Measurements from ENCODE around the gene CASZ1.
A peak's percentile ranks its signal among the peaks of the same experiment; 100 is the strongest.

Gene CASZ1

GRCh38 chr1:10687251-10687651, 109.2 kb downstream of the CASZ1 start:
- DNase-seq (ENCODE audit: low spot score): no peak

DNA sequence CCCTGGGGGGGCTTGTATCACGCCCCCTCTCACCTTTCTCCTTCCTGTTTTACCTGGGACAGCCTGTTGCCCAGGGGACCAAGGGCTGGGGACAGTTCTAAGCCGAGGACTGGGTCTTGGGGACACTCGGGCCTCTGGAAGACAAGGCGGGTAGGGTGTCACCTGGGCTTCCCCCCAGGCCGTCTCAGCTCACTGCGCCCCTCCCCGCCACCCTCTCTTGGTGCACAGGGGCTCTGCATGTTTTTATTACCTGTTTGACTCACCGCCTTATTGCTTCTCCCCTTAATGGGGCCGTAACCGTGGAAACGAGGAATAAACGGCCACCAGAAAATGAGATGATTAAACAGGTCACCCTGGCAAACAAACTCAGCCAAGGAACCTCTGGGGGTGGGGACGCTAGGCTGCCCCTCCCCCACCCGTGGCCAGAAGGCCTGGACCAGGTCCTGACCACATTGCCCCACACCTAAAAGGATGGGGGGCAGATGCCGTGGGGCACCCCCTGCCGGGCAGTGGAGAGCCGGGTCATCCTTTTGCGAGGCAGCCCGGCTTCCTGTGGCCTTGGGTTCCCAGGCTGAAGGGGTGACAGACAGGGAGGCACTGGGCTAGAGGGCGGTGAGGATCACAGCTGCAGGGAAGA, 109.9 kb downstream of the CASZ1 start:
- no peak for DNase-seq (ENCODE audit: low spot score)

GRCh38 chr1:10685808-10686403, 110.5 kb downstream of the CASZ1 start:
- no peak for DNase-seq (ENCODE audit: low spot score)

DNA sequence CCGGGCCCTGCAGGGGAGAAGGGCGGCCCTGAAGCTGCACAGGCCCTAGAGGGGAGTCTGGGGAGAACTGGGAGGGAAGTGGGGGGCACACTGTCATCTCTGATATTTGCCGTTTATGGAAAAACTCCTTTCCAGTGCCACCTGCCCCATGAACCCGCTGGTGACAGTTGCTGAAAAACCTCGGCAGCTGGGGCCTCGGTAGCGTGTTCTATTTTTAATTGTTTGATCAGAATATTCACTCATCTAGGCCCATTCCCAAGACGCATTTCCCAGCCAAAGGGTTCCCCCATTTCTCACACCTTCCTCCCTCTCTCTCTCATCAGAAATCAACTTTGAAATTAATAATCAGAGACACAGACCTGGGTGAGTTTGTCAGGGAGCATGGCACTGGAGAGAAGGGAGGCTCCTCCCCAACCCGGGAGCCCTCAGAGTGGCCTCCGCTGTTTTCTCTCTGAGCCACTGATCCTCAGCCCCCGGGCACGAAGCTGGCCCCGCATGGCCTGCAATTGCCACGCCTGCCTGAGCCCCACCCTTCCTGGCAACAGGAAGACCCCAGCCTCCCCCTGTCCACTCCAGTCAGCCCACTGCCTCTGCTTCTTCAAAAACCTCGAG, 111.1 kb downstream of the CASZ1 start:
- no peak for DNase-seq (ENCODE audit: low spot score)

DNA sequence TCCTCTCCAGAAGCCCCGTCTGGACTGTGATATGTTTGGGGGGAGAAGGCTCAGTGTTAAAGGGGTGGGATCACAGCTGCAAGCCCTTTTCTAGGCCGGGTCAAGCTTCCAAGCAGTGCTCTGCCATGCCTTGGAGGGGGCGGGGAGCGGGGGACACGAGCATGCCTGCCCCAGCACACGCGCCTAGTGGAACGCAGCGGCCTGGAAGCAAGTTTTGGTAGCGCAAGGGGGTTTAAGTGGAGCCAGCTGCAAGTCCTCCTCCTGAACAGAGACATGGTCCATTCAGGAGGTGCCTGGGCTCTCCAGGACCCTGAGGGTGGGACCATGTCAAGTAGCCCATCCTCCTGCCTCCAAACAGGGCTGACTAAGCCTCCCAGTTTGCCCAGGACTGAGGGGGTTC, 112.2 kb downstream of the CASZ1 start:
- DNase-seq (ENCODE audit: low spot score): no peak

- DNase-seq (ENCODE audit: low spot score): no peak
These were observed 113.8 kb downstream of the CASZ1 start for GRCh38 chr1:10682449-10683309.

DNA sequence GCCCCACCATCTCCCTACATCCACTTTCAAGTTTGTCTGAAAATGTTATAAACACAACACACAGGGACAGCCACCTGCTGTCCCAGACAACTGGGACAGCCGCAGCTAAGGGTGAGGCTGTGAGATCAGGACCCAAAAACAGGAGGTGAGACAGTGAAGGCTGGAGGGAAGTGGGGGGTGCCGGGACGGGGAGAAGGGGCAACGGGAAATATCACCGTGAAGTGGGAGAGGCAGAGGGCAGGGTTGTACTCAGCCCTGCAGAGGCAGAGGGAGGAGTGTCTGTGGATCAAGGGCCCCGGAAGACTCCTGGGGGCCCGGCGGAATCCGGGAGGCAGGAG, 114.4 kb downstream of the CASZ1 start:
- DNase-seq (ENCODE audit: low spot score): no peak

DNA sequence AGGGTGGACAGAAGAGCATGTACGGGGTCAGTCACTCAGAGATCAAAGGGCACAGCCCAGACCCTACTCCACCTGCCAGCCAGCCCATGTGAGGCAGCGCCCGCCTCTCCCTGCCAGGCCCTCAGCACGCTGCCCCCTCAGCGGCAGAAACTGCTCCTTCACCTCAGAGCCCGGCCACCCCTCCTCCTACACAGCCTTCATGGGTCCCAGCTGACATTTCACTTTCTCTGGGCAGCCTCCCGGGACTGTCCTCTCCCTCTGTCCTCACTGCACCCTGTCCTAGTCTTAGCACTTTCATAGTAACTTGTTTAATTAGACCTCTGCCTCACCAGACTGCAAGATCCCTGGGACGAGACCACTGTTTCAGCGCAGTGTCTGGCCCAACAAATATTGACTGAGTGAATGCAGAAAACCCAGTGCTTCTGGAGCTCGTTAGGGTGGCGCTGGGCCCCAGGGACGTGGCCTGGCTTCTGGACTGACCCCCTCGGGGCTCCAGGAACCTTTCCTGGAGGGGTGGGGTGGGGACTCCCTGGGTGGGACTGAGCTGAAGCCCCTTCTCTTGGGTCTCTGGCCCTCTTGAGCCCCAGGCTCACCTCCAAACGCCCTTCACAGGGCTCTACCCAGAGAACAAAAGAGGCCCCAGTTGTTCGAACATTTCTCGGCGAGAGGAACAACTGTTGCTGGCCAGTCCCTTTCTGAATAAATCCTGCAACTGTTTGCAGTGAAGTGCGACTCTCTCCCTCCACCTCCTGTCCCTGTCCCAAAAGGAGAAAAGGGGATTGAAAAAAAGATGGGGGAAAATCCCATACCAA, 114.9 kb downstream of the CASZ1 start:
- DNase-seq (ENCODE audit: low spot score): no peak

- no peak for DNase-seq (ENCODE audit: low spot score)
These were observed 116.0 kb downstream of the CASZ1 start for GRCh38 chr1:10680487-10680886.

- DNase-seq (ENCODE audit: low spot score): peak; percentile 47
These were observed 116.8 kb downstream of the CASZ1 start for GRCh38 chr1:10679496-10680220.

- no peak for DNase-seq (ENCODE audit: low spot score)
These were observed 117.6 kb downstream of the CASZ1 start for GRCh38 chr1:10678852-10679251.

- DNase-seq (ENCODE audit: low spot score): no peak
These were observed 118.0 kb downstream of the CASZ1 start for GRCh38 chr1:10678402-10678801.

DNA sequence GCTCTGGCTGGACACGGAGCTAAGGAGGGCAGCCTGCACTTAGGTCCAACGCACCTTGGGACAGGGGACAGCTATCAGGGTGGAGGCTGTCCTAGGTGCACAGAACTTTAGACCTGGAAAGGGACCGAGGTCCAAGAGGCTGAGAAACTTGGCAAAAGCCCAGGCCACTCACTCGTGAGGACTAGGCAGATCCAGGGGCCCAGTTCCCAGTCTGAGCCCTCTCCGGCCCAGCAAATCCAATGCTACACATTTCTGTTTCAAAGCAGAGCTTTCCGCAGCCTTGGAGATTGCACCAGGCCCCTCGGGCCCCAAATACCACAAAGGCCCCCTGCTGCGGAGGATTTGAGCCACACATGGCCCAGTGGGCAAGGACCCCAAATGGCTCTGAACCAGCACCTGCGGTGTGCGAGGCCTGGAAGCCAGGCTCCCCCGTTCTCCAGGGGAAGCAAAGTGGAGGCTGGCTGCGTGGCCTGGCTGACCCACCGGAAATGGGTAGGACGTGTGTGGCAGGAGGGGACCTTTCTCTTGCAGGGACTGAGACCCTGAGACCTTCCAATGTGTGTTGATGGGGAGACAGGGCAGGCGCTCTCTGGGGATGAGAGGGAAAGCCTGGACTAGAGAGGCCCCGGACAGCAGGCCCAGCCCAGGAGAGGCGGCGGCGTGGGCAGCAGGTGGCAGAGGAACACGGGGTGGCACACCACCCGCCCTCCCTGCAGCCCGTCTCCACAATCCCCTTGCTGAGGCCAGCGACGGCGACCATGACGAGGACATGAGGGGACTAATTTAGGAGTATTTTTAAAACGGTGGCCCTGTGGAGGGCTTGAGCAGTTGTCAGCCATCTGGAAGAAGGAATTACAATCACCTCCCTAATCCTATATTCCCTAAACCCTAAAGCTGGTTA, 118.7 kb downstream of the CASZ1 start:
- no peak for DNase-seq (ENCODE audit: low spot score)

GRCh38 chr1:10676963-10677362, 119.5 kb downstream of the CASZ1 start:
- no peak for DNase-seq (ENCODE audit: low spot score)

- DNase-seq (ENCODE audit: low spot score): no peak
These were observed 120.6 kb downstream of the CASZ1 start for GRCh38 chr1:10675813-10676212.

GRCh38 chr1:10674700-10675609, 121.5 kb downstream of the CASZ1 start:
- no peak for DNase-seq (ENCODE audit: low spot score)

- no peak for DNase-seq (ENCODE audit: low spot score)
These were observed 122.2 kb downstream of the CASZ1 start for GRCh38 chr1:10674222-10674621.

GRCh38 chr1:10673109-10673711, 123.2 kb downstream of the CASZ1 start:
- no peak for DNase-seq (ENCODE audit: low spot score)
